ENCODE data around the gene DAAM1. TPM values are rescaled to one million over a fixed set of nuclear protein-coding genes. Genes with fewer than 3 reads are reported as not detected.

DAAM1 gene
- polyA plus RNA-seq, 1 donor (not counting 4 experiments of a cell fraction or from before 2014, with no cell fraction given): 44.6 TPM

GRCh38 chr14:59356312-59356711, 167.8 kb downstream of the DAAM1 start:
- no peaks in the 10 kb centered on the region for H3K9me3 ChIP-seq (ENCODE audit: control insufficient read depth, low read depth, low read length)
- H3K27ac ChIP-seq (ENCODE audit: control insufficient read depth, insufficient read depth, low read length): peak overlapping the region; percentile 91
- H3K27me3 ChIP-seq (ENCODE audit: control insufficient read depth, extremely low read depth, insufficient read depth, low read length): no peaks in the 10 kb centered on the region
- dilution Hi-C loops (cut with MboI; ENCODE audit: extremely low pct_ligation_motif_present, low sequenced_read_pairs): no loop called here
- no peak overlapping the region for H3K4me3 ChIP-seq (ENCODE audit: control insufficient read depth in 2 of 3, extremely low read depth in 1 of 3, insufficient read depth in 2 of 3, low read depth in 1 of 3, low read length in 3 of 3)
- H4K20me1 ChIP-seq (ENCODE audit: control insufficient read depth, extremely low read depth, insufficient read depth, low read length): no peaks in the 10 kb centered on the region
- H3K9me1 ChIP-seq (ENCODE audit: control insufficient read depth, extremely low read depth, insufficient read depth, low read length): no peaks in the 10 kb centered on the region
- H3K79me2 ChIP-seq (ENCODE audit: control insufficient read depth, insufficient read depth, low read length): no peaks in the 10 kb centered on the region
- H3K36me3 ChIP-seq (ENCODE audit: control insufficient read depth in 2 of 2, extremely low read depth in 1 of 2, insufficient read depth in 2 of 2, low read length in 2 of 2): peaks cover 0 to 17% of the 10 kb centered on the region in 2 experiments
- peaks cover 69% of the 10 kb centered on the region for H3K4me1 ChIP-seq (ENCODE audit: control insufficient read depth, extremely low read depth, insufficient read depth, low read length)
- TF ChIP-seq CTCF (optimal IDR thresholded peaks at IDR 0.05 in 1 of 3, IDR thresholded peaks at IDR 0.05 in 1 of 3, conservative IDR thresholded peaks at IDR 0.05 in 1 of 3; ENCODE audit: extremely low read depth in 1 of 3, insufficient read depth in 2 of 3, low read length in 3 of 3) (no peak), EZH2 (IDR thresholded peaks at IDR 0.05; ENCODE audit: low read length) (no peak)
- H2AFZ ChIP-seq (ENCODE audit: control insufficient read depth, low read length): no peak overlapping the region
- H3K9ac ChIP-seq (ENCODE audit: control insufficient read depth, extremely low read depth, insufficient read depth, low read length): no peak overlapping the region
- DNase-seq (ENCODE audit: low read depth, low spot score) (no peak), FAIRE-seq (no peak)
- H3K4me2 ChIP-seq (ENCODE audit: control insufficient read depth, extremely low read depth, insufficient read depth, low read depth, low read length): no peak overlapping the region

GRCh38 chr14:59356767-59357166, 168.3 kb downstream of the DAAM1 start:
- no peaks in the 10 kb centered on the region for H4K20me1 ChIP-seq (ENCODE audit: control insufficient read depth, extremely low read depth, insufficient read depth, low read length)
- H3K27me3 ChIP-seq (ENCODE audit: control insufficient read depth, extremely low read depth, insufficient read depth, low read length): no peaks in the 10 kb centered on the region
- peaks cover 74% of the 10 kb centered on the region for H3K4me1 ChIP-seq (ENCODE audit: control insufficient read depth, extremely low read depth, insufficient read depth, low read length)
- H3K9ac ChIP-seq (ENCODE audit: control insufficient read depth, extremely low read depth, insufficient read depth, low read length): peak overlapping the region; percentile 26
- peak overlapping the region; percentile 87 for H3K27ac ChIP-seq (ENCODE audit: control insufficient read depth, insufficient read depth, low read length)
- peaks cover 0 to 15% of the 10 kb centered on the region in 2 experiments for H3K36me3 ChIP-seq (ENCODE audit: control insufficient read depth in 2 of 2, extremely low read depth in 1 of 2, insufficient read depth in 2 of 2, low read length in 2 of 2)
- H3K79me2 ChIP-seq (ENCODE audit: control insufficient read depth, insufficient read depth, low read length): no peaks in the 10 kb centered on the region
- no peaks in the 10 kb centered on the region for H3K9me3 ChIP-seq (ENCODE audit: control insufficient read depth, low read depth, low read length)
- H2AFZ ChIP-seq (ENCODE audit: control insufficient read depth, low read length): no peak overlapping the region
- FAIRE-seq (no peak), DNase-seq (ENCODE audit: low read depth, low spot score) (no peak)
- dilution Hi-C loops (cut with MboI; ENCODE audit: extremely low pct_ligation_motif_present, low sequenced_read_pairs): no loop called here
- TF ChIP-seq EZH2 (IDR thresholded peaks at IDR 0.05; ENCODE audit: low read length) (no peak), CTCF (optimal IDR thresholded peaks at IDR 0.05 in 1 of 3, IDR thresholded peaks at IDR 0.05 in 1 of 3, conservative IDR thresholded peaks at IDR 0.05 in 1 of 3; ENCODE audit: extremely low read depth in 1 of 3, insufficient read depth in 2 of 3, low read length in 3 of 3) (no peak)
- no peaks in the 10 kb centered on the region for H3K9me1 ChIP-seq (ENCODE audit: control insufficient read depth, extremely low read depth, insufficient read depth, low read length)
- no peak overlapping the region for H3K4me3 ChIP-seq (ENCODE audit: control insufficient read depth in 2 of 3, extremely low read depth in 1 of 3, insufficient read depth in 2 of 3, low read depth in 1 of 3, low read length in 3 of 3)
- H3K4me2 ChIP-seq (ENCODE audit: control insufficient read depth, extremely low read depth, insufficient read depth, low read depth, low read length): no peak overlapping the region
